OCI-LY1 (cell line): ENCODE measurements around the gene ELN.

Source experiments
- H2AFZ ChIP-seq: fragments of 200-600 bp; sonication (generic), shearing (Covaris generic); 2 replicates; pipeline ENCODE4 v1.6.0; 2014; ENCODE audit warnings: antibody characterized with exemption, mild to moderate bottlenecking, low read length
- H3F3A ChIP-seq: fragments of 200-600 bp; sonication (generic), shearing (Covaris generic); 2 replicates; pipeline ENCODE4 v1.6.0; 2014; ENCODE audit warnings: mild to moderate bottlenecking, antibody characterized with exemption, low read length, moderate library complexity; ENCODE audit not compliant: insufficient read depth
- H3K27ac ChIP-seq: fragments of 200-600 bp; sonication (generic); 2 replicates; pipeline ENCODE4 v1.5.1; 2014; ENCODE audit warnings: low read length, mixed run types, mild to moderate bottlenecking, low read depth; ENCODE audit not compliant: poor library complexity, severe bottlenecking
- H3K27me3 ChIP-seq: fragments of 200-600 bp; sonication (generic); 2 replicates; pipeline ENCODE4 v1.6.0; 2014; ENCODE audit warnings: antibody characterized with exemption, mild to moderate bottlenecking, low read length, moderate library complexity; ENCODE audit not compliant: insufficient read depth
- H3K36me3 ChIP-seq: fragments of 200-600 bp; sonication (generic); 2 replicates; pipeline ENCODE4 v1.6.1; 2014; ENCODE audit warnings: mild to moderate bottlenecking, antibody characterized with exemption, low read length, moderate library complexity, mixed read lengths; ENCODE audit not compliant: insufficient read depth
- H3K4me1 ChIP-seq: fragments of 200-600 bp; sonication (generic); 2 replicates; pipeline ENCODE4 v1.5.1; 2014; ENCODE audit warnings: mild to moderate bottlenecking, low read length, moderate library complexity; ENCODE audit not compliant: insufficient read depth, severe bottlenecking
- H3K4me2 ChIP-seq: fragments of 200-600 bp; sonication (generic), shearing (Covaris generic); 2 replicates; pipeline ENCODE4 v1.6.1; 2014; ENCODE audit warnings: low read length
- H3K4me3 ChIP-seq: fragments of 200-600 bp; sonication (generic); 2 replicates; pipeline ENCODE4 v1.5.1; 2014; ENCODE audit warnings: low read length, low read depth, mild to moderate bottlenecking, mixed read lengths; ENCODE audit not compliant: poor library complexity, severe bottlenecking
- H3K79me2 ChIP-seq: fragments of 200-600 bp; shearing (Covaris generic); 2 replicates; pipeline ENCODE4 v1.6.1; 2016; ENCODE audit warnings: mixed run types, low read length, mixed read lengths; ENCODE audit not compliant: insufficient read depth
- H3K9ac ChIP-seq: fragments of 200-600 bp; sonication (generic), shearing (Covaris generic); 2 replicates; pipeline ENCODE4 v1.6.1; 2014; ENCODE audit warnings: mild to moderate bottlenecking, low read length, mixed read lengths
- H3K9me2 ChIP-seq: fragments of 200-600 bp; sonication (generic), shearing (Covaris generic); 2 replicates; pipeline ENCODE4 v1.6.1; 2014; ENCODE audit warnings: low read depth, mild to moderate bottlenecking, low read length, mixed read lengths
- H3K9me3 ChIP-seq: fragments of 200-600 bp; shearing (Covaris generic); 2 replicates; pipeline ENCODE4 v1.6.1; 2014; ENCODE audit warnings: low read length, mixed read lengths
- H4K20me1 ChIP-seq: fragments of 200-600 bp; sonication (generic), shearing (Covaris generic); 2 replicates; pipeline ENCODE4 v1.6.0; 2016; ENCODE audit warnings: mild to moderate bottlenecking, low read length; ENCODE audit not compliant: insufficient read depth
- CTCF ChIP-seq: fragments of 200-600 bp; sonication (generic), shearing (Covaris generic); IDR thresholded peaks from 2 replicates; pipeline ENCODE4 v1.5.1; 2017; ENCODE audit warnings: mild to moderate bottlenecking, antibody characterized with exemption, low read length, moderate library complexity, mixed read lengths
- EZH2 ChIP-seq: fragments of 200-600 bp; sonication (generic), shearing (Covaris generic); IDR thresholded peaks from 2 replicates; pipeline ENCODE4 v1.8.0; 2017; ENCODE audit warnings: borderline replicate concordance, mixed run types, mild to moderate bottlenecking, antibody characterized with exemption, low read length, moderate library complexity, mixed read lengths

ELN gene

DNA sequence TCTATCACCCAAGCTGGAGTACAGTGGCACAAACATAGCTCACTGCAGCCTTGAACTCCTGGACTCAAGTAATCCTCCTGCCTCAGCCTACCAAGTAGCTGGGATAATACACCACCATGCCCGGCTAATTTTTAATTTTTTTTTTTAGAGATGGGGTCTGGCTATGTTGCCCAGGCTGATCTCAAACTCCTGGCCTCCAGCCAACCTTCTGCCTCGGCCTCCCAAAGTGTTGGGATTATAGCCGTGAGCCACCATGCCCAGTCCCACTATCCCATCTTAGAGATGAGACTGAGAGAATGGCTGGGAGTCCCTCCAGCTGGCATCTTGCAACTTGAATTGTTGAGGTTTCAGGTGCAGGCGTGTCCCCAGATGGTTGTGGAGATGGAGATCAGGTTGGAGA is 40.7 kb upstream of the ELN start:
- no peak overlapping the region for H3K9ac ChIP-seq
- H3K4me1 ChIP-seq, result no peaks in the 10 kb centered on the region
- H3K36me3 ChIP-seq, result no peaks in the 10 kb centered on the region
- no peaks in the 10 kb centered on the region for H3F3A ChIP-seq
- no peaks in the 10 kb centered on the region for H3K9me2 ChIP-seq
- no peak overlapping the region for H3K27ac ChIP-seq
- H3K4me3 ChIP-seq, result no peak overlapping the region
- H2AFZ ChIP-seq, result no peak overlapping the region
- TF ChIP-seq CTCF (no peak), EZH2 (no peak)
- H4K20me1 ChIP-seq, result no peaks in the 10 kb centered on the region
- H3K9me3 ChIP-seq, result no peaks in the 10 kb centered on the region
- no peak overlapping the region for H3K4me2 ChIP-seq
- no peaks in the 10 kb centered on the region for H3K79me2 ChIP-seq
- peaks cover 10% of the 10 kb centered on the region; the same call in 1 of the 2 replicates for H3K27me3 ChIP-seq

DNA sequence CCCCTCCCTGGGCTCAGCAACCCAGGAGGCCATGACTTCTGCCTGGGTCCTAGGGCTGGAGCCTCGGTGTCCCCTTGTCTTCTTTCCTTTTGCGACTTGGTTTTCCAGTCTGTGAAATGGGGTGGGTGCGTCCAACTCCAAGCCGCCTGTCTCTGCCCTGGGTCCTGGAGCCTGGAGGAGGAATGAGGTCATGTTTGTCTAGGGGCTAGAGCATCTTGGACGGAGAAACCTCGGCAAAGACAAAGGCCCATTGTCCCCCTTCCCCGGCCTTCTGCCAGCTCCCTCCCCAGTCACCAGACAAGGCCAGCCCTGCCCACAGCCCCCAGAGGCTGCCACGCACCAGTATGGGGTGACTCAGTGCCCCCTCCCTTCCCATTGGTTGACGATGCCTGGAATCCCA is 39.8 kb upstream of the ELN start:
- Histone ChIP-seq H3K9me2 (no peaks in the 10 kb centered on the region), H4K20me1 (no peaks in the 10 kb centered on the region), H3K4me3 (no peak overlapping the region), H3K27me3 (peaks cover 6% of the 10 kb centered on the region; the same call in 1 of the 2 replicates), H3K79me2 (no peaks in the 10 kb centered on the region), H3K9ac (no peak overlapping the region), H3K27ac (no peak overlapping the region), H3F3A (no peaks in the 10 kb centered on the region), H3K4me2 (no peak overlapping the region), H2AFZ (no peak overlapping the region), H3K4me1 (no peaks in the 10 kb centered on the region), H3K36me3 (no peaks in the 10 kb centered on the region), H3K9me3 (no peaks in the 10 kb centered on the region)
- TF ChIP-seq EZH2 (no peak), CTCF (no peak)

DNA sequence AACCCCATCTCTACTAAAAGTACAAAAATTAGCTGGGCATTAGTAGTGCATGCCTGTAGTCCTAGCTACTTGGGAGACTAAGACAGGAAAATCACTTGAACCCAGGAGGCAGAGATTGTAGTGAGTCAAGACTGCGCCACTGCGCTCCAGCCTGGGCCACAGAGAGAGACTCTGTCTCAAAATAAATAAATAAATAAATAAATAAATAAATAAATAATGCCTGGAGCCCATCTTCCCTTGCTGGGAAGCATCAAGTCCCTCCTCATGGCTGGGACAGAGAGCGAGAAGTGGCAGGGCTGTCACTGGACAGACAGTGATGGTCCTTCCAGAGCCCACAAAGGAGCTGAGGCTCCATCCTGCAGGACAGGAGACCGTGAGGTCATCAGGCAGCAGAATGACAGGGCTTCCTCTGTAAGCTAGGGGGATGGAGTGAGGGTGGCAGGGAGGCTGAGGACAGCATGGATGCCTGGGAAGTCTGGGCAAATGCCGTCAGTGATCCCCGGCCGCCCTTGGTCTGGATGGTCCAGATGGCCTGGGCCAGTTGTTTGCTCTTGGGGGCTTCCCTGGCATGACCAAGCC is 36.4 kb upstream of the ELN start:
- no peaks in the 10 kb centered on the region for H3K79me2 ChIP-seq
- no peak overlapping the region for H2AFZ ChIP-seq
- no peak overlapping the region for H3K4me2 ChIP-seq
- H3K9ac ChIP-seq, result no peak overlapping the region
- TF ChIP-seq EZH2 (no peak), CTCF (no peak)
- H4K20me1 ChIP-seq, result no peaks in the 10 kb centered on the region
- H3K27ac ChIP-seq, result no peak overlapping the region
- no peak overlapping the region for H3K4me3 ChIP-seq
- no peaks in the 10 kb centered on the region for H3F3A ChIP-seq
- no peaks in the 10 kb centered on the region for H3K9me2 ChIP-seq
- peaks cover 7% of the 10 kb centered on the region; the same call in 1 of the 2 replicates for H3K9me3 ChIP-seq
- H3K27me3 ChIP-seq, result peaks cover 4% of the 10 kb centered on the region; the same call in 1 of the 2 replicates
- H3K36me3 ChIP-seq, result no peaks in the 10 kb centered on the region
- no peaks in the 10 kb centered on the region for H3K4me1 ChIP-seq
